GM23248 (cell line): ENCODE measurements around the gene ERCC8. TPM values are rescaled to one million over a fixed set of nuclear protein-coding genes. Genes with fewer than 3 reads are reported as not detected.
A peak's percentile ranks its signal among the peaks of the same experiment; 100 is the strongest.

Experiments used
- DNase-seq: peaks from one replicate; pipeline ENCODE4 v3.0.0-alpha.2; 2015
- H2AFZ ChIP-seq: fragments of 200-600 bp; sonication (generic); 2 replicates; pipeline ENCODE4 v1.6.1; 2016; ENCODE audit warnings: antibody characterized with exemption
- H3F3A ChIP-seq: fragments of 200-600 bp; sonication (generic); 2 replicates; pipeline ENCODE4 v1.6.1; 2016; ENCODE audit warnings: mild to moderate bottlenecking, antibody characterized with exemption, mixed run types; ENCODE audit not compliant: insufficient read depth
- H3K27ac ChIP-seq: fragments of 200-600 bp; sonication (generic); 2 replicates; pipeline ENCODE4 v1.5.1; 2016; ENCODE audit warnings: mild to moderate bottlenecking
- H3K27me3 ChIP-seq: fragments of 200-600 bp; sonication (generic); replicated peaks from 2 replicates; pipeline ENCODE4 v1.6.1; 2016; ENCODE audit warnings: mild to moderate bottlenecking; ENCODE audit not compliant: insufficient read depth
- H3K36me3 ChIP-seq: fragments of 200-600 bp; sonication (generic); 2 replicates; pipeline ENCODE4 v1.6.1; 2016; ENCODE audit warnings: low read depth, mild to moderate bottlenecking
- H3K4me1 ChIP-seq: fragments of 200-600 bp; sonication (generic); 2 replicates; pipeline ENCODE4 v1.6.1; 2016; ENCODE audit warnings: mild to moderate bottlenecking; ENCODE audit not compliant: insufficient read depth
- H3K4me2 ChIP-seq: fragments of 200-600 bp; sonication (generic); one replicate; pipeline ENCODE4 v1.6.1; 2016; ENCODE audit warnings: mild to moderate bottlenecking; ENCODE audit not compliant: unreplicated experiment
- H3K4me3 ChIP-seq: fragments of 200-600 bp; sonication (generic); 2 replicates; pipeline ENCODE4 v1.5.1; 2016; ENCODE audit warnings: mild to moderate bottlenecking
- H3K79me2 ChIP-seq: fragments of 200-600 bp; sonication (generic); 2 replicates; pipeline ENCODE4 v1.6.1; 2016; ENCODE audit warnings: mild to moderate bottlenecking; ENCODE audit not compliant: insufficient read depth
- H3K9ac ChIP-seq: fragments of 200-600 bp; sonication (generic); 2 replicates; pipeline ENCODE4 v1.6.1; 2016; ENCODE audit warnings: mild to moderate bottlenecking
- H3K9me2 ChIP-seq: fragments of 200-600 bp; sonication (generic); 2 replicates; pipeline ENCODE4 v1.6.1; 2016; ENCODE audit warnings: mixed run types, mild to moderate bottlenecking, moderate library complexity; ENCODE audit not compliant: insufficient read depth
- H3K9me3 ChIP-seq: fragments of 200-600 bp; sonication (generic); one replicate; pipeline ENCODE4 v1.6.1; 2017; ENCODE audit warnings: low read depth
- H4K20me1 ChIP-seq: fragments of 200-600 bp; sonication (generic); 2 replicates; pipeline ENCODE4 v1.6.0; 2016; ENCODE audit not compliant: insufficient read depth
- EZH2 ChIP-seq: fragments of 200-600 bp; sonication (generic); IDR thresholded peaks from 2 replicates; pipeline ENCODE4 v1.6.1; 2018; ENCODE audit warnings: antibody characterized with exemption, mild to moderate bottlenecking; ENCODE audit not compliant: insufficient read depth, poor library complexity, severe bottlenecking
- EZH2phosphoT487 ChIP-seq: fragments of 200-600 bp; sonication (generic); IDR thresholded peaks from 2 replicates; pipeline ENCODE4 v1.6.1; 2018; ENCODE audit warnings: antibody characterized with exemption, moderate library complexity, mild to moderate bottlenecking, low read depth; ENCODE audit not compliant: insufficient read depth
- WGBS, 2 experiments: methylation state at CpG; one replicate each; pipeline ENCODE4 v1.1.6; 2015 to 2017; ENCODE audit warnings: low lambda C conversion rate in 2 of 2, low coverage in 1 of 2; ENCODE audit errors: missing lambda C conversion rate in 2 of 2; 5-methylcytosine and 5-hydroxymethylcytosine counted together
- in situ Hi-C: fragments of 300-500 bp; cut with MboI; formaldehyde crosslinking; loops from 2 replicates; pipeline ENCODE4 v1.15.0; 2020
- polyA plus RNA-seq: library from polyadenylated mRNA; unstranded; fragments of >200 nt; fragmentation: Nextera tagmentation; extraction: Ambion mirVana; gene quantifications from 2 replicates; pipeline ENCODE4 v1.2.1, GENCODE V29; 2016
- total RNA-seq: library from RNA; depleted of rRNA; stranded (reverse); fragments of >200 nt; shearing (Covaris generic); gene quantifications from 2 replicates; pipeline ENCODE4 v1.2.3, GENCODE V29; 2014

Gene ERCC8
- total and polyA plus RNA-seq, 2 experiments from 2014 or later = 12.7 to 15.5 TPM

GRCh38 chr5:60851626-60852025 lies 93.2 kb downstream of the ERCC8 start:
- H3K79me2 ChIP-seq = no peaks in the 10 kb centered on the region
- H3K27ac ChIP-seq = no peak overlapping the region
- no peaks in the 10 kb centered on the region for H3K9me2 ChIP-seq
- no peaks in the 10 kb centered on the region for H3K4me1 ChIP-seq
- no peaks in the 10 kb centered on the region for H3K36me3 ChIP-seq
- no peak for TF ChIP-seq EZH2
- TF ChIP-seq EZH2phosphoT487 = no peak
- H3K9me3 ChIP-seq = no peaks in the 10 kb centered on the region
- H3K27me3 ChIP-seq = peaks cover 6% of the 10 kb centered on the region
- H3K4me2 ChIP-seq = no peak overlapping the region
- H3K4me3 ChIP-seq = no peak overlapping the region
- no peaks in the 10 kb centered on the region for H3F3A ChIP-seq
- in situ Hi-C loops = no loop called here
- DNase-seq = peak; percentile 9
- H4K20me1 ChIP-seq = no peaks in the 10 kb centered on the region
- H2AFZ ChIP-seq = no peak overlapping the region
- H3K9ac ChIP-seq = no peak overlapping the region

- DNase-seq = no peak
- H3K36me3 ChIP-seq = no peaks in the 10 kb centered on the region
- 72 to 82% methylated on average over 1 of the region's 1 CpG for WGBS, 2 experiments
- TF ChIP-seq EZH2phosphoT487 = no peak
- no peak for TF ChIP-seq EZH2
- no peaks in the 10 kb centered on the region for H3K9me2 ChIP-seq
- H3K9me3 ChIP-seq = no peaks in the 10 kb centered on the region
- no peak overlapping the region for H3K4me3 ChIP-seq
- no peaks in the 10 kb centered on the region for H4K20me1 ChIP-seq
- H3K4me2 ChIP-seq = no peak overlapping the region
- peaks cover 51% of the 10 kb centered on the region for H3K27me3 ChIP-seq
- no peaks in the 10 kb centered on the region for H3K79me2 ChIP-seq
- H3K27ac ChIP-seq = no peak overlapping the region
- no peaks in the 10 kb centered on the region for H3F3A ChIP-seq
- no peak overlapping the region for H3K9ac ChIP-seq
- no peaks in the 10 kb centered on the region for H3K4me1 ChIP-seq
- in situ Hi-C loops = no loop called here
- no peak overlapping the region for H2AFZ ChIP-seq
Observed at GRCh38 chr5:60846298-60846697, 98.6 kb downstream of the ERCC8 start.

- Histone ChIP-seq H3K9me2 (no peaks in the 10 kb centered on the region), H3F3A (no peaks in the 10 kb centered on the region), H3K4me2 (peak within 1 kb of the TSS; percentile 54), H3K79me2 (no peaks in the 10 kb centered on the region), H3K9ac (no peak within 1 kb of the TSS), H3K36me3 (no peaks in the 10 kb centered on the region), H4K20me1 (no peaks in the 10 kb centered on the region), H3K4me3 (peak within 1 kb of the TSS; percentile 73), H3K4me1 (no peaks in the 10 kb centered on the region), H3K9me3 (no peaks in the 10 kb centered on the region), H3K27ac (no peak within 1 kb of the TSS), H3K27me3 (peaks cover 63% of the 10 kb centered on the region), H2AFZ (peak within 1 kb of the TSS; percentile 75)
- peak; percentile 51 for DNase-seq
- TF ChIP-seq EZH2phosphoT487 (no peak), EZH2 (no peak)
- in situ Hi-C loops = no loop called here
- 1 to 4% methylated on average over 27 to 73 of the region's 87 CpGs for WGBS, 2 experiments
Observed at GRCh38 chr5:60843936-60844905, 100.6 kb downstream of the ERCC8 start, which contains the start of gene ELOVL7. TSS of gene ELOVL7 (minus strand) at chr5:60844269. CDS start at chr5:60787397, 56,872 bp downstream.

- no peaks in the 10 kb centered on the region for H3K9me2 ChIP-seq
- WGBS, 2 experiments = 3% methylated on average over 34 to 42 of the region's 49 CpGs
- peak; percentile 38 for DNase-seq
- no peak overlapping the region for H3K9ac ChIP-seq
- no peaks in the 10 kb centered on the region for H4K20me1 ChIP-seq
- in situ Hi-C loops = no loop called here
- no peaks in the 10 kb centered on the region for H3F3A ChIP-seq
- TF ChIP-seq EZH2phosphoT487 (no peak; the same call in 1 of the 2 replicates), EZH2 (peak; percentile 74)
- H3K36me3 ChIP-seq = no peaks in the 10 kb centered on the region
- peak overlapping the region; percentile 73 for H3K4me3 ChIP-seq
- no peak overlapping the region for H3K27ac ChIP-seq
- H3K9me3 ChIP-seq = no peaks in the 10 kb centered on the region
- peak overlapping the region; percentile 75 for H2AFZ ChIP-seq
- H3K4me2 ChIP-seq = peak overlapping the region; percentile 54
- H3K79me2 ChIP-seq = no peaks in the 10 kb centered on the region
- peaks cover 63% of the 10 kb centered on the region for H3K27me3 ChIP-seq
- H3K4me1 ChIP-seq = no peaks in the 10 kb centered on the region
Observed at GRCh38 chr5:60843386-60843935, 101.4 kb downstream of the ERCC8 start.
